HepG2 (cell line): ENCODE results near the gene CCT5. TPM values are rescaled to one million over a fixed set of nuclear protein-coding genes. Genes with fewer than 3 reads are reported as not detected.

Experiments
- ATAC-seq: fragments of 200-7000 bp; cut with Tn5 transposase; 3 replicates; pipeline ENCODE4 v1.9.1; 2020; ENCODE audit warnings: mild to moderate bottlenecking, moderate library complexity
- BruUV-seq: library from RNA; stranded (reverse); fragments of 400-500 nt; replicated peaks from 2 replicates; lab custom pipeline; 2021; lab: Mats Ljungman, UMichigan
- CTCF ChIA-PET: fragments of 300-600 bp; formaldehyde crosslinking; extraction: SDS; loops from one replicate; lab custom pipeline; 2021; ENCODE audit warnings: low total read pairs, inconsistent platforms, low intra/inter-chr PET ratio; lab: Yijun Ruan, JAX
- POLR2A ChIA-PET: fragments of 350-600 bp; sonication (Branson Sonifier 250); formaldehyde crosslinking; loops from one replicate; lab custom pipeline; 2020; ENCODE audit warnings: antibody characterized with exemption, inconsistent platforms; lab: Yijun Ruan, JAX
- DNase-seq: peaks from one replicate; pipeline ENCODE4 v3.0.0-alpha.2; 2015; ENCODE audit warnings: low spot score
- FAIRE-seq: peaks from 3 replicates; lab custom pipeline; 2011; peaks lifted over from hg19 to GRCh38; lab: Jason Lieb, UNC
- H2AFZ ChIP-seq: one replicate; pipeline ENCODE4 v1.6.1; 2011; ENCODE audit warnings: low read length, inconsistent platforms
- H3K27ac ChIP-seq: fragments of 300-600 bp; 3 replicates; pipeline ENCODE4 v1.8.0; 2011; ENCODE audit warnings: mixed run types, mild to moderate bottlenecking, mixed read lengths, low read length, inconsistent platforms; ENCODE audit not compliant: insufficient read depth; ENCODE audit errors: extremely low read length
- H3K27me3 ChIP-seq, 2 experiments: fragments of 200-600 bp in 1 of 2; 2 replicates in 1 of 2; 3 replicates in 1 of 2; pipeline versions ENCODE4 v1.6.0 to v1.8.0; 2011; ENCODE audit warnings: low read length in 2 of 2, mild to moderate bottlenecking in 2 of 2, moderate library complexity in 2 of 2, inconsistent platforms in 1 of 2; ENCODE audit not compliant: insufficient read depth in 2 of 2, control insufficient read depth in 1 of 2
- H3K36me3 ChIP-seq, 2 experiments: fragments of 200-600 bp in 1 of 2; replicated peaks in 1 of 2; 2 replicates in 1 of 2; 3 replicates in 1 of 2; pipeline versions ENCODE4 v1.5.1 to v1.8.0; 2011; ENCODE audit warnings: low read length in 2 of 2, inconsistent platforms in 1 of 2; ENCODE audit not compliant: insufficient read depth in 2 of 2, control insufficient read depth in 1 of 2
- H3K4me1 ChIP-seq: 2 replicates; pipeline ENCODE4 v1.5.1; 2012; ENCODE audit warnings: low read length, inconsistent platforms; ENCODE audit not compliant: insufficient read depth
- H3K4me2 ChIP-seq: 2 replicates; pipeline ENCODE4 v1.6.0; 2011; ENCODE audit warnings: low read depth, low read length, inconsistent platforms
- H3K4me3 ChIP-seq, 3 experiments: fragments of 200-600 bp in 1 of 3; sonication (generic), shearing (Covaris generic) in 1 of 3; replicated peaks in 1 of 3; 2 replicates each; pipeline ENCODE4 v1.5.1; 2011 to 2016; ENCODE audit warnings: low read length in 3 of 3, inconsistent platforms in 2 of 3, low read depth in 2 of 3, mild to moderate bottlenecking in 2 of 3, control low read depth in 1 of 3, mixed read lengths in 1 of 3; ENCODE audit not compliant: insufficient read depth in 1 of 3
- H3K79me2 ChIP-seq: one replicate; pipeline ENCODE4 v1.6.1; 2011; ENCODE audit warnings: low read length, inconsistent platforms; ENCODE audit not compliant: insufficient read depth
- H3K9ac ChIP-seq: 2 replicates; pipeline ENCODE4 v1.6.0; 2011; ENCODE audit warnings: mild to moderate bottlenecking, low read depth, low read length, inconsistent platforms; ENCODE audit not compliant: insufficient read depth
- H3K9me3 ChIP-seq: 2 replicates; pipeline ENCODE4 v1.5.1; 2012; ENCODE audit warnings: mild to moderate bottlenecking, low read length
- H4K20me1 ChIP-seq: 2 replicates; pipeline ENCODE4 v1.6.0; 2011; ENCODE audit warnings: inconsistent platforms, mild to moderate bottlenecking, low read length, moderate library complexity; ENCODE audit not compliant: insufficient read depth
- CBX1 ChIP-seq: IDR thresholded peaks from one replicate; pipeline ENCODE4 v1.6.1; 2016; ENCODE audit warnings: antibody characterized with exemption, low read depth
- GLI4 ChIP-seq: sonication (generic); formaldehyde crosslinking; IDR thresholded peaks from 2 replicates; pipeline ENCODE4 v1.5.1; 2020; ENCODE audit warnings: missing genetic modification reagents, mild to moderate bottlenecking, moderate library complexity, borderline replicate concordance
- HNRNPK ChIP-seq: fragments of 200-400 bp; formaldehyde crosslinking; IDR thresholded peaks from 2 replicates; pipeline ENCODE4 v1.6.1; 2018; ENCODE audit warnings: low read length, low read depth, moderate library complexity, mild to moderate bottlenecking; ENCODE audit not compliant: poor library complexity, severe bottlenecking
- HNRNPL ChIP-seq: fragments of 200-400 bp; formaldehyde crosslinking; IDR thresholded peaks from 2 replicates; pipeline ENCODE4 v1.6.1; 2017; ENCODE audit warnings: mild to moderate bottlenecking, low read depth, low read length
- KDM5B ChIP-seq: sonication (generic); formaldehyde crosslinking; IDR thresholded peaks from 2 replicates; pipeline ENCODE4 v1.4.0; 2020; ENCODE audit warnings: missing genetic modification reagents, mild to moderate bottlenecking, borderline replicate concordance
- SMAD9 ChIP-seq: sonication (generic); formaldehyde crosslinking; IDR thresholded peaks from 2 replicates; pipeline ENCODE4 v1.5.1; 2020; ENCODE audit warnings: mild to moderate bottlenecking, missing genetic modification reagents
- SP140L ChIP-seq: sonication (generic); formaldehyde crosslinking; IDR thresholded peaks from 2 replicates; pipeline ENCODE4 v1.4.0; 2020; ENCODE audit warnings: missing genetic modification reagents, borderline replicate concordance
- ZBTB43 ChIP-seq: sonication (generic); formaldehyde crosslinking; conservative IDR thresholded peaks from 2 replicates; pipeline ENCODE4 v1.4.0; 2020; ENCODE audit warnings: missing genetic modification reagents
- ZNF414 ChIP-seq: sonication (generic); formaldehyde crosslinking; IDR thresholded peaks from 2 replicates; pipeline ENCODE4 v1.5.0; 2020; ENCODE audit warnings: missing genetic modification reagents
- ZSCAN12 ChIP-seq: sonication (generic); formaldehyde crosslinking; IDR thresholded peaks from 2 replicates; pipeline ENCODE4 v1.9.0; 2021; ENCODE audit warnings: mild to moderate bottlenecking, missing genetic modification reagents
- WGBS: methylation state at CpG from one replicate; pipeline ENCODE4 v1.1.6; 2017; ENCODE audit warnings: low lambda C conversion rate; 5-methylcytosine and 5-hydroxymethylcytosine counted together
- in situ Hi-C: cut with HindIII; loops from 2 replicates; pipeline ENCODE4 v1.10.0; 2017; ENCODE audit warnings: low pct_unique_long_range_greater_than_20kb; ENCODE audit not compliant: extremely low pct_ligation_motif_present
- intact Hi-C: fragments of 100-400 bp; cut with micrococcal nuclease; formaldehyde crosslinking; loops from one replicate; pipeline ENCODE4 v1.10.0; 2022; ENCODE audit not compliant: unreplicated experiment
- polyA plus RNA-seq, 8 experiments: library from polyadenylated mRNA; depleted of rRNA in 3 of 8; stranded (reverse) in 7 of 8; unstranded in 1 of 8; fragments of >200 nt; fragmentation: Illumina TruSeq in 4 of 8; extraction: Trizol in 4 of 8; gene quantifications; 2 replicates each; pipeline versions ENCODE4 v1.2.1 to v1.2.3, GENCODE V29; 2011 to 2016; ENCODE audit warnings: low read depth in 4 of 8, missing spikeins in 1 of 8, mixed read lengths in 1 of 8; ENCODE audit not compliant: insufficient read depth in 1 of 8
- total RNA-seq, 5 experiments: library from RNA; depleted of rRNA; stranded (reverse); fragments of >200 nt; fragmentation: Illumina TruSeq; extraction: Trizol; gene quantifications; 2 replicates each; pipeline ENCODE4 v1.2.3, GENCODE V29; 2016; ENCODE audit warnings: low read depth in 1 of 5

Gene CCT5
- total and polyA plus RNA-seq, 2 of the 13 experiments (the other 11 are each of a cell fraction or from before 2014, with no cell fraction given): 319 to 708 TPM

- ChIA-PET POLR2A (interaction anchor here (1.3 kb wide), 1 partner anchor 17 kb away, joined by 3 read pairs; no protein-coding TSS in a partner anchor), CTCF (no interaction called here)
- no TSS peak for BruUV-seq
- Histone ChIP-seq H3K36me3 (peaks cover 2 to 15% of the 10 kb centered on the region in 2 experiments; a peak in 3 of 5 replicates), H3K4me1 (peaks cover under 1% of the 10 kb centered on the region; the same call in 1 of the 2 replicates), H3K9ac (no peak overlapping the region), H3K27me3 (no peaks in the 10 kb centered on the region), H3K4me2 (no peak overlapping the region), H4K20me1 (no peaks in the 10 kb centered on the region), H3K4me3 (no peak overlapping the region), H3K79me2 (no peaks in the 10 kb centered on the region), H2AFZ (no peak overlapping the region), H3K9me3 (no peaks in the 10 kb centered on the region), H3K27ac (no peak overlapping the region)
- no peak for TF ChIP-seq ZBTB43 (CRISPR knock-in tag)
- TF ChIP-seq SP140L (CRISPR knock-in tag): no peak
- no peak for TF ChIP-seq HNRNPL
- no peak for TF ChIP-seq SMAD9 (CRISPR knock-in tag)
- TF ChIP-seq KDM5B (CRISPR knock-in tag): no peak
- no peak for TF ChIP-seq CBX1
- TF ChIP-seq HNRNPK: no peak
- no peak for TF ChIP-seq GLI4
- no peak for TF ChIP-seq ZNF414
- TF ChIP-seq ZSCAN12 (CRISPR knock-in tag): no peak
- intact Hi-C loops: no loop called here
- in situ Hi-C loops: no loop called here
- no peak for DNase-seq
- ATAC-seq: no peak
- FAIRE-seq: no peak
- 97% methylated on average over 9 of the region's 9 CpGs for WGBS
Observed at GRCh38 chr5:10290438-10290837, 40.4 kb downstream of the CCT5 start.
